BLaER1 (cell line): Measurements from ENCODE around the gene TCEA3.

Source experiments
- H3K27ac ChIP-seq: shearing (Covaris generic); formaldehyde crosslinking; 2 replicates; pipeline ENCODE4 v1.8.1; 2022
- H3K27me3 ChIP-seq: shearing (Covaris generic); formaldehyde crosslinking; 2 replicates; pipeline ENCODE4 v1.8.1; 2022
- H3K36me3 ChIP-seq: shearing (Covaris generic); formaldehyde crosslinking; 2 replicates; pipeline ENCODE4 v1.8.1; 2022
- H3K4me1 ChIP-seq: shearing (Covaris generic); formaldehyde crosslinking; 2 replicates; pipeline ENCODE4 v1.8.1; 2022
- H3K4me2 ChIP-seq: shearing (Covaris generic); formaldehyde crosslinking; 2 replicates; pipeline ENCODE4 v1.8.1; 2022
- H3K4me3 ChIP-seq: shearing (Covaris generic); formaldehyde crosslinking; 2 replicates; pipeline ENCODE4 v1.8.1; 2022
- H3K9ac ChIP-seq: shearing (Covaris generic); formaldehyde crosslinking; 2 replicates; pipeline ENCODE4 v1.8.1; 2022
- H3K9me3 ChIP-seq: shearing (Covaris generic); formaldehyde crosslinking; 2 replicates; pipeline ENCODE4 v1.8.1; 2022
- H4K20me1 ChIP-seq: shearing (Covaris generic); formaldehyde crosslinking; 2 replicates; pipeline ENCODE4 v1.8.1; 2022
- Cebpa-rat ChIP-seq: shearing (Covaris generic); IDR thresholded peaks from 2 replicates; pipeline ENCODE4 v1.8.1; 2022

Gene TCEA3

GRCh38 chr1:23357138-23357908, 67.2 kb downstream of the TCEA3 start:
- Histone ChIP-seq H3K27ac (no peak overlapping the region), H4K20me1 (no peaks in the 10 kb centered on the region), H3K9me3 (peaks cover 71% of the 10 kb centered on the region), H3K36me3 (peaks cover 72% of the 10 kb centered on the region), H3K4me2 (no peak overlapping the region), H3K4me3 (no peak overlapping the region), H3K27me3 (no peaks in the 10 kb centered on the region), H3K9ac (no peak overlapping the region), H3K4me1 (no peaks in the 10 kb centered on the region)
- no peak for TF ChIP-seq Cebpa-rat

GRCh38 chr1:23356471-23357137, 67.9 kb downstream of the TCEA3 start:
- no peak for TF ChIP-seq Cebpa-rat
- peaks cover 64% of the 10 kb centered on the region for H3K36me3 ChIP-seq
- no peak overlapping the region for H3K4me3 ChIP-seq
- no peak overlapping the region for H3K27ac ChIP-seq
- no peak overlapping the region for H3K4me2 ChIP-seq
- H4K20me1 ChIP-seq: no peaks in the 10 kb centered on the region
- H3K9me3 ChIP-seq: peaks cover 64% of the 10 kb centered on the region
- H3K4me1 ChIP-seq: no peaks in the 10 kb centered on the region
- no peak overlapping the region for H3K9ac ChIP-seq
- H3K27me3 ChIP-seq: no peaks in the 10 kb centered on the region

- Histone ChIP-seq H3K36me3 (peaks cover 41% of the 10 kb centered on the region), H3K4me2 (no peak overlapping the region), H3K9me3 (peaks cover 40% of the 10 kb centered on the region), H3K27me3 (no peaks in the 10 kb centered on the region), H4K20me1 (no peaks in the 10 kb centered on the region), H3K27ac (no peak overlapping the region), H3K4me3 (no peak overlapping the region), H3K4me1 (no peaks in the 10 kb centered on the region), H3K9ac (no peak overlapping the region)
- TF ChIP-seq Cebpa-rat: no peak
These were observed 70.3 kb downstream of the TCEA3 start for GRCh38 chr1:23354245-23354644.

DNA sequence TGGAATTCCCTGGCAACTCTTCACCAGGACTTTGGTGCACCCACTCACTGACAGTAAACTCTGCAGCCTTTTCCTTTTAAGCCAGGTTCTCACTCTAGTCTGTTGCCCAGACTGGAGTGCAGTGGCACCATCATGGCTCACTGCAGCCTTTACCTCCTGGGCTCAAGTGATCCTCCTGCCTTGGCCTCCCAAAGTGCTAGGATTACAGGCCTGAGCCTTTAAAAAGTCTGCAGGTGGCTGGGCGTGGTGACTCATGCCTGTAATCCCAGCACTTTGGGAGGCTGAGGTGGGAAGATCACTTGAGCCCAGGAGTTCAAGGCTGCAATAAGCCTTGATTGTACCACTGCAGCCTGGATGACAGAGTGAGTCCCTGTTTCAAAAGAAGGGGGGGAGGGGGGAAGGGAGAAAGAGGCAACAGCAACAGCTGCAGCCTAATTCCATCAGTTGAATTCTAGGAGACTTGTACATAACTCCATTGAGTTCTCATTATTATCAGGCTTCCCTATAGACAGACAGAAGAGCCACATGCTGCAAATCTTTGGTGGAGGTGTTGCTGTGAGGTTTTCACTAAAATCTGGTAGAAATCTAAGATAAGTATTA, 72.4 kb downstream of the TCEA3 start:
- Histone ChIP-seq H3K9ac (no peak overlapping the region), H3K27me3 (no peaks in the 10 kb centered on the region), H3K4me2 (no peak overlapping the region), H3K36me3 (peaks cover 20% of the 10 kb centered on the region), H3K9me3 (peaks cover 20% of the 10 kb centered on the region), H3K27ac (no peak overlapping the region), H3K4me3 (no peak overlapping the region), H3K4me1 (no peaks in the 10 kb centered on the region), H4K20me1 (no peaks in the 10 kb centered on the region)
- no peak for TF ChIP-seq Cebpa-rat

DNA sequence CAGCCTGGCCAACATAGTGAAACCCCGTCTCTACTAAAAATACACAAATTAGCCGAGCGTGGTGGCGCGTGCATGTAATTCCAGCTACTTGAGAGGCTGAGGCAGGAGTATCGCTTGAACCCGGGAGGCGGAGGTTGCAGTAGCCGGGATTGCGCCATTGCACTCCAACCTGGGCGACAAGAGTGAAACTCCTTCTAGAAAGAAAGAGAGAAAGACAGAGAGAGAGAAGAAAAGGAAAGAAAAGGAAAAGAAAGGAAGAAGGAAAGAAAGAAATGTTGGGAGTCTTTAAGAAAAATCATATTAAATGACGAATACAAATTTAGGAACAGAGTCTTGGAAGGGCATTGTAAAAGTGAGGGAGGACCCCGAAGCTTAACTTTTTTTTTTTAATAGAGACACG, 78.6 kb downstream of the TCEA3 start:
- H3K27me3 ChIP-seq: no peaks in the 10 kb centered on the region
- H3K4me2 ChIP-seq: no peak overlapping the region
- H3K4me1 ChIP-seq: peaks cover 20% of the 10 kb centered on the region
- H3K9ac ChIP-seq: no peak overlapping the region
- H3K27ac ChIP-seq: no peak overlapping the region
- H3K36me3 ChIP-seq: no peaks in the 10 kb centered on the region; the same call in 1 of the 2 replicates
- H3K9me3 ChIP-seq: peaks cover 8% of the 10 kb centered on the region; the same call in 1 of the 2 replicates
- no peak overlapping the region for H3K4me3 ChIP-seq
- H4K20me1 ChIP-seq: peaks cover 25% of the 10 kb centered on the region
- TF ChIP-seq Cebpa-rat: no peak

DNA sequence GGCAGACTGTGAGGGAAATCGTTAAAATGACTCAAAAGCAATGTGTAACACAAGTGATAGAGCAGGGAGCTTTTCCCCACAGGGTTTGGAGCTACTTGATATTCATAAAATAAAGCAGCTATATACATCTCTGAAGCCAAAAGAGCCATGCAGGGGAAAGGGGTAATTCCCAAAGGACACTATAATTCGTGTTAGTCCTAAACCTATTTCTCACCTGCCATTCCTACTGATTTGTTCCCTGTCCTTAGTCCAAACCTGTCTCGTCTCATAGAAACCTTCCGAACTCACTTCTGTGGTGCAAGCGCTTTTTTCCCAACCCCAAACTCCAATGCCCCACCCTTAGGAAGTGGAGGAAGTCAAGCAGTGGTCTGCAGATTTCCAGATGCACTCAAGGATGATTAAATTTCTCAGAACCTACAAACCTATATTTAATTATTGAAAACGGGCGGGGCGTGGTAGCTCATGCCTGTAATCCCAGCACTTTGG, 79.5 kb downstream of the TCEA3 start:
- Histone ChIP-seq H3K9ac (peak overlapping the region; percentile 99), H4K20me1 (peaks cover 34% of the 10 kb centered on the region), H3K4me2 (peak overlapping the region; percentile 88), H3K27ac (peak overlapping the region; percentile 100), H3K27me3 (no peaks in the 10 kb centered on the region), H3K4me1 (peaks cover 29% of the 10 kb centered on the region), H3K9me3 (peaks cover 8% of the 10 kb centered on the region; the same call in 1 of the 2 replicates), H3K36me3 (peaks cover 8% of the 10 kb centered on the region; the same call in 1 of the 2 replicates), H3K4me3 (peak overlapping the region; percentile 87)
- TF ChIP-seq Cebpa-rat: no peak

DNA sequence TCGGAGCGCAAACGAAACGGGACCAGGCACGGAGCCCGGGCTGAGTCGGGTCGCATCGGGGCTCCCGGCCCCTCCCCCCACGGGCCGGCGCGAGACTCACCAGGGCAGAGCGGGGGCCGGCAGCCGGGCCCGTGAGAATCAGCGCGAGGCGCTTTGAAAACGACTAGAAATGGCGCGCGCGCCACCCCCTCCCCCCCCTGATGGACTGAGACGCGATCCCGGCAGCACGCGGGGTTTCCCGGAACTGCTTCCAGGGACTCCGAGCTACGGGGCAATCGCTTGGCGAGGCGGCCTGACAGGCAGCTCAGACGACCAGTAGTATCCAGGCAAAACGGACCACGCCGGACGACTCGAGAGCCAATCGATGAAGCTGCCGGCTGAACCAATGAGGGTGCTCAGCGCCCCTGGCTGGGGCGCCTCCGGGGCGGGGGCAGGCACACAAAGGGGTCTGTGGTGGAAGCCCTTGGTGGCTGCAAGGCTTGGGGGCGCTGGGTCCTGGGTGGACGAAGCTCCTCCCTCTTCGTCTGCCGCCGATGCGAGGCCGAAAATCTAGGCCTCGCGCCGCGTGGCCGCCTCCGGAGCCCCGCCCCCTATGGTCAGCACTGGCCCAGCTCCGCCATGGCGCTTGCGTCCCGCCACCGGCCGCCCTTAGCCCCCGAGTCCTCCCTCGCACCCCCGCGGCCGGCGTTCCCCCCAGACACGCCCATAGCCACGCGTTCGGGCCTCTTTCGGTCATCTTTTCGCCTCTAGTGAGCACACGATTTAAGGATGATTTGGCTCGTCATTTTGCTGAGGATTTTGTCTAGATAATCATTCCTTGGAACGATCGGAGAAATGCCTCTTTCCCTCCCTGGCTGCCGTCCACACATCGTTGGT, 80.2 kb downstream of the TCEA3 start, which contains the start of gene HNRNPR:
Gene HNRNPR (minus strand): TSS at position 174 of the 876 bp plus-strand sequence. CDS start 3,276 bp downstream, outside the sequence.
- TF ChIP-seq Cebpa-rat: no peak
- H3K27ac ChIP-seq: peak within 1 kb of the TSS; percentile 100
- no peaks in the 10 kb centered on the region for H3K27me3 ChIP-seq
- peak within 1 kb of the TSS; percentile 87 for H3K4me3 ChIP-seq
- H3K4me1 ChIP-seq: peaks cover 36% of the 10 kb centered on the region
- H4K20me1 ChIP-seq: peaks cover 41% of the 10 kb centered on the region
- peaks cover 13% of the 10 kb centered on the region; the same call in 1 of the 2 replicates for H3K36me3 ChIP-seq
- H3K4me2 ChIP-seq: peak within 1 kb of the TSS; percentile 90
- H3K9me3 ChIP-seq: peaks cover 8% of the 10 kb centered on the region; the same call in 1 of the 2 replicates
- H3K9ac ChIP-seq: peak within 1 kb of the TSS; percentile 99

DNA sequence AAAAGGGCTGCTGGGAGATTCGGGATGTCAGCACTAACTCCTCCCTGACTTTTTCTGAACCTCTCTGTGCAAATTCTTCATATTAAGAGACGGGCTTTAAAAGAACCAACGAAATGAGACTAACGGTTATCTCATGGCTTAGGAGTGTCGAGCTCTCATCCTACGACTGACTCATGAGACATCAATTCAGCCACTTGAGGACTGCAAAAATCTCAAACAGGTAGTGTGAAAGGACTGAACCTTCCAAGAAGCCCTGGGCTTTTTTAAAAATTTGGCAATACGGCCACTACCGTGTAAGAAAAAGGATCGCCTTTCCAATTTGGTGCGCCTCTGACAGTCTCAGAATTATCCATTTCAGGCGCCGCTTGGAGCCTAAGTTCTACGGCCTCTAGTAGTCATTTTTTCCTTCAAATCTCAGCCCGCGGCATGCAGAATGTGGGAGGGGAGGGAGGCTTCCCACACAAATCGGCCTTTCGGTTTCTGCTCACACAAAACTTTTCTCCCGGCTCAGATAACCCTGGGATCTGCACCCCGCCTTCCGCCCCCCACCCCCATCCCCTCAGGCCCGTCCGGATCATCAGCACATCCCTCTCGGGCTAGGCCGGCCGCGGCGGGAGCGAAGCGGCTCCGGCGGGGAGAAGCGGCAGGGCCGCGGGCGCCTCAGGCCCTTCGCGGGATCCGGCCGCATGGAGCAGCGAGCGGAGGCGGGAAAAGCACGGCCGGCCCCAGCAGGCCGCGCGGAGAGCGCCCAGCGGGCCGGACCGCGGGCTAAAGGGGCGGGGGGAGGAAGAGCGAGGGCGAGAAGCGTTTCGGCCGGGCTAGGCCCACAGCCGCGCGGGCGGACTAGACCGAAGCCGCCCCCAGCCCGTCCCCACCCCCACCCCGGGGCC, 81.1 kb downstream of the TCEA3 start:
- peak overlapping the region; percentile 100 for H3K27ac ChIP-seq
- H3K36me3 ChIP-seq: peaks cover 20% of the 10 kb centered on the region; the same call in 1 of the 2 replicates
- peak overlapping the region; percentile 99 for H3K9ac ChIP-seq
- no peaks in the 10 kb centered on the region for H3K27me3 ChIP-seq
- H3K4me1 ChIP-seq: peaks cover 39% of the 10 kb centered on the region
- H3K9me3 ChIP-seq: peaks cover 8% of the 10 kb centered on the region; the same call in 1 of the 2 replicates
- TF ChIP-seq Cebpa-rat: no peak
- H4K20me1 ChIP-seq: peaks cover 50% of the 10 kb centered on the region
- peak overlapping the region; percentile 90 for H3K4me2 ChIP-seq
- H3K4me3 ChIP-seq: peak overlapping the region; percentile 87
